GM12878 (cell line): Measurements from ENCODE around the gene OSBPL5.

Experiments
- STAT1 ChIP-seq: fragments of 450-650 bp; conservative IDR thresholded peaks from 2 replicates; pipeline ENCODE4 v1.6.1; 2014; ENCODE audit warnings: antibody characterized with exemption, mild to moderate bottlenecking
- TF ChIP-seq, protein P1 (sequence below), 3 experiments: IDR thresholded peaks in 2 of 3; conservative IDR thresholded peaks in 1 of 3; 2 replicates each; pipeline ENCODE4 v1.5.1; 2011; ENCODE audit warnings: low read depth in 3 of 3, low read length in 3 of 3, mild to moderate bottlenecking in 3 of 3, control low read depth in 2 of 3, moderate library complexity in 2 of 3, inconsistent platforms in 1 of 3, mixed read lengths in 1 of 3; ENCODE audit not compliant: control insufficient read depth in 2 of 3, insufficient read depth in 1 of 3; ENCODE audit errors: extremely low read depth in 1 of 3
- TF ChIP-seq, protein P2 (sequence below): fragments of 450-650 bp; IDR thresholded peaks from 2 replicates; pipeline ENCODE4 v1.6.1; 2016; ENCODE audit warnings: mild to moderate bottlenecking

DNA sequence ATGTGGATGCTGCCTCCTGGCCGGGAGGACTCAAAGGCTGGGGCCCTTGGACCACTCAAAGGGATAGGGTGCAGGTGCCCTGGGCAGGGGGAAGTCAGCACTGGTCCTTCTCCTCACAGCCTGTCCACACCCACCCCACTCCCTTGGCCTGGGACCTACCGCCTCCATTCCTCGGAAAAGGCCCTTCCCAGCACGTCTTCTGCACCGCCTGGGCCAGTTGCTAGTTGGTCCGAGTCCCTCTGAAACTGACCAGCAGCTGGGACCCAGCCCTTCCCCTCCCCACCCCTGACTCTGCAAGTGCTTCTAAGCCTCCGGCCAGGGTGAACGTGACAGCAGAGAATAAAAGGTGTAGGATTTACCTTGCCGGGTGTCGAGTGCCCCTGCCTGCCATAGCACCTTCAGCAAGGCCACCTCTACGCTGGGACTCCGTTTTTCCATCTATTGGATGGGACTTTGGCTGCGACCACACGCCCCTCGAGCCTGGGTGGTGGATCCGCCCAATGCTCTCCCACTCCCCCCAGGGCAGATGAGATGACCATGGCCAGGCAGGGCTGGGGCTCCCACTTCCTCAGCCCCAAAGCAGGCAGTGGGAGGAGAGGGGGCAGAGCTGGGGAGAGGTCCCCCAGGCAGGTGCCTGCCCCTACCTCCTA, 37.3 kb downstream of the OSBPL5 start:
- TF ChIP-seq STAT1, result no peak
- TF ChIP-seq, protein P1, sequence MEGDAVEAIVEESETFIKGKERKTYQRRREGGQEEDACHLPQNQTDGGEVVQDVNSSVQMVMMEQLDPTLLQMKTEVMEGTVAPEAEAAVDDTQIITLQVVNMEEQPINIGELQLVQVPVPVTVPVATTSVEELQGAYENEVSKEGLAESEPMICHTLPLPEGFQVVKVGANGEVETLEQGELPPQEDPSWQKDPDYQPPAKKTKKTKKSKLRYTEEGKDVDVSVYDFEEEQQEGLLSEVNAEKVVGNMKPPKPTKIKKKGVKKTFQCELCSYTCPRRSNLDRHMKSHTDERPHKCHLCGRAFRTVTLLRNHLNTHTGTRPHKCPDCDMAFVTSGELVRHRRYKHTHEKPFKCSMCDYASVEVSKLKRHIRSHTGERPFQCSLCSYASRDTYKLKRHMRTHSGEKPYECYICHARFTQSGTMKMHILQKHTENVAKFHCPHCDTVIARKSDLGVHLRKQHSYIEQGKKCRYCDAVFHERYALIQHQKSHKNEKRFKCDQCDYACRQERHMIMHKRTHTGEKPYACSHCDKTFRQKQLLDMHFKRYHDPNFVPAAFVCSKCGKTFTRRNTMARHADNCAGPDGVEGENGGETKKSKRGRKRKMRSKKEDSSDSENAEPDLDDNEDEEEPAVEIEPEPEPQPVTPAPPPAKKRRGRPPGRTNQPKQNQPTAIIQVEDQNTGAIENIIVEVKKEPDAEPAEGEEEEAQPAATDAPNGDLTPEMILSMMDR (IDR thresholded peaks at IDR 0.05 in 2 of 3, conservative IDR thresholded peaks at IDR 0.05 in 1 of 3; ENCODE audit: control insufficient read depth in 2 of 3, extremely low read depth in 1 of 3, insufficient read depth in 1 of 3, low read depth in 3 of 3, low read length in 3 of 3), result no peak
- TF ChIP-seq, protein P2, sequence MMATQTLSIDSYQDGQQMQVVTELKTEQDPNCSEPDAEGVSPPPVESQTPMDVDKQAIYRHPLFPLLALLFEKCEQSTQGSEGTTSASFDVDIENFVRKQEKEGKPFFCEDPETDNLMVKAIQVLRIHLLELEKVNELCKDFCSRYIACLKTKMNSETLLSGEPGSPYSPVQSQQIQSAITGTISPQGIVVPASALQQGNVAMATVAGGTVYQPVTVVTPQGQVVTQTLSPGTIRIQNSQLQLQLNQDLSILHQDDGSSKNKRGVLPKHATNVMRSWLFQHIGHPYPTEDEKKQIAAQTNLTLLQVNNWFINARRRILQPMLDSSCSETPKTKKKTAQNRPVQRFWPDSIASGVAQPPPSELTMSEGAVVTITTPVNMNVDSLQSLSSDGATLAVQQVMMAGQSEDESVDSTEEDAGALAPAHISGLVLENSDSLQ, result no peak
